B cell (primary cell): ENCODE measurements around the gene NLRP5. TPM values are rescaled to one million over a fixed set of nuclear protein-coding genes. Genes with fewer than 3 reads are reported as not detected.

ENCODE experiments used
- ATAC-seq: fragments of 200-7000 bp; cut with Tn5 transposase; one replicate; pipeline ENCODE4 v1.10.0; 2021; ENCODE audit warnings: low read depth, mild to moderate bottlenecking, moderate number of reproducible peaks, moderate library complexity
- CTCF ChIA-PET: fragments of 350-600 bp; sonication (Branson Sonifier 250); formaldehyde crosslinking; loops from one replicate; lab custom pipeline; 2021; ENCODE audit warnings: antibody characterized with exemption, inconsistent platforms; lab: Charles Lee
- POLR2A ChIA-PET: fragments of 350-600 bp; sonication (Branson Sonifier 250); formaldehyde crosslinking; loops from one replicate; lab custom pipeline; 2021; ENCODE audit warnings: antibody characterized with exemption; lab: Charles Lee
- DNase-seq: peaks from one replicate; pipeline ENCODE4 v3.0.0; 2013
- H2AFZ ChIP-seq: 2 replicates; pipeline ENCODE4 v1.6.1; 2012; ENCODE audit warnings: mild to moderate bottlenecking, low read depth, low read length; ENCODE audit not compliant: insufficient read depth, poor library complexity, severe bottlenecking
- H3K27ac ChIP-seq, 2 donors: 1 replicate in 1 of 2; 2 replicates in 1 of 2; pipeline ENCODE4 v1.5.1; 2012 to 2013; ENCODE audit warnings: low read length in 2 of 2, mild to moderate bottlenecking in 2 of 2, moderate library complexity in 1 of 2
- H3K27me3 ChIP-seq, 4 experiments: fragments of 200-600 bp in 1 of 4; sonication (generic) in 1 of 4; replicated peaks in 1 of 4; 1 replicate in 2 of 4; 2 replicates in 2 of 4; pipeline versions ENCODE4 v1.6.1 to v1.7.0; 2013 to 2016; ENCODE audit warnings: low read length in 3 of 4, mild to moderate bottlenecking in 2 of 4, mixed read lengths in 1 of 4, moderate library complexity in 1 of 4; ENCODE audit not compliant: insufficient read depth in 4 of 4, control insufficient read depth in 3 of 4; ENCODE audit errors: control extremely low read depth in 1 of 4
- H3K36me3 ChIP-seq, 2 experiments: replicated peaks in 1 of 2; 1 replicate in 1 of 2; 2 replicates in 1 of 2; pipeline versions ENCODE4 v1.6.1 to v1.7.1; 2013; ENCODE audit warnings: low read length in 1 of 2; ENCODE audit not compliant: insufficient read depth in 2 of 2, control insufficient read depth in 1 of 2; ENCODE audit errors: control extremely low read depth in 1 of 2, extremely low read depth in 1 of 2
- H3K4me1 ChIP-seq, 2 donors: fragments of 200-600 bp in 1 of 2; sonication (generic) in 1 of 2; 1 replicate in 1 of 2; 2 replicates in 1 of 2; pipeline versions ENCODE4 v1.5.1 to v1.6.1; 2013 to 2017; ENCODE audit warnings: low read length in 2 of 2; ENCODE audit not compliant: control insufficient read depth in 2 of 2, insufficient read depth in 2 of 2
- H3K4me2 ChIP-seq: replicated peaks from 2 replicates; pipeline ENCODE3; 2012; ENCODE audit warnings: mild to moderate bottlenecking, low read depth, low read length; ENCODE audit not compliant: poor library complexity, severe bottlenecking
- H3K4me3 ChIP-seq, 5 experiments: fragments of 200-600 bp in 1 of 5; sonication (generic) in 1 of 5; 1 replicate in 3 of 5; 2 replicates in 2 of 5; pipeline versions ENCODE4 v1.5.1 to v1.7.0; 2011 to 2016; ENCODE audit warnings: low read length in 4 of 5, mild to moderate bottlenecking in 4 of 5, low read depth in 2 of 5, control low read depth in 1 of 5, moderate library complexity in 1 of 5; ENCODE audit not compliant: insufficient read depth in 1 of 5; ENCODE audit errors: control extremely low read depth in 1 of 5, extremely low read depth in 1 of 5
- H3K79me2 ChIP-seq: fragments of 200-600 bp; sonication (generic); one replicate; pipeline ENCODE4 v1.6.0; 2016; ENCODE audit warnings: low read length; ENCODE audit not compliant: control insufficient read depth, insufficient read depth
- H3K9ac ChIP-seq: fragments of 200-600 bp; sonication (generic); 2 replicates; pipeline ENCODE4 v1.6.1; 2017; ENCODE audit warnings: mild to moderate bottlenecking, low read length, moderate library complexity
- H3K9me3 ChIP-seq, 3 donors: one replicate each; pipeline versions ENCODE4 v1.6.1 to v1.7.1; 2013; ENCODE audit warnings: low read length in 2 of 3; ENCODE audit not compliant: control insufficient read depth in 2 of 3, insufficient read depth in 1 of 3; ENCODE audit errors: control extremely low read depth in 1 of 3
- H4K20me1 ChIP-seq: 2 replicates; pipeline ENCODE4 v1.6.0; 2012; ENCODE audit warnings: mild to moderate bottlenecking, low read length; ENCODE audit not compliant: insufficient read depth, control insufficient read depth, poor library complexity, severe bottlenecking
- H3K27ac Mint-ChIP-seq: one replicate; pipeline ENCODE4 v1.8.0; 2021; ENCODE audit warnings: mixed read lengths
- H3K27me3 Mint-ChIP-seq: one replicate; pipeline ENCODE4 v1.8.0; 2021; ENCODE audit warnings: mixed read lengths
- H3K4me1 Mint-ChIP-seq: one replicate; pipeline ENCODE4 v1.8.0; 2021; ENCODE audit warnings: mixed read lengths
- H3K4me3 Mint-ChIP-seq: one replicate; pipeline ENCODE4 v1.8.0; 2021; ENCODE audit warnings: mixed read lengths
- H3K9me3 Mint-ChIP-seq: one replicate; pipeline ENCODE4 v1.8.0; 2022; ENCODE audit warnings: mixed read lengths; ENCODE audit not compliant: insufficient read depth
- EZH2 ChIP-seq: IDR thresholded peaks from 2 replicates; pipeline ENCODE4 v1.6.1; 2012; ENCODE audit warnings: borderline replicate concordance, low read depth, mild to moderate bottlenecking, moderate library complexity, low read length; ENCODE audit not compliant: insufficient read depth, poor library complexity, severe bottlenecking
- WGBS: methylation state at CpG from one replicate; pipeline ENCODE4 v1.1.5; 2013; ENCODE audit warnings: missing lambda C conversion rate; ENCODE audit not compliant: insufficient coverage; 5-methylcytosine and 5-hydroxymethylcytosine counted together
- intact Hi-C: fragments of 100-400 bp; cut with micrococcal nuclease; formaldehyde crosslinking; loops from one replicate; pipeline ENCODE4 v1.10.0; 2022
- polyA plus RNA-seq: library from polyadenylated mRNA; depleted of rRNA; stranded (reverse); fragments of >200 nt; gene quantifications from 2 replicates; pipeline ENCODE4 v1.2.3, GENCODE V29; 2012
- total RNA-seq, 2 donors: library from RNA; stranded (reverse); fragments of 120-200 nt in 1 of 2; gene quantifications; 1 replicate in 1 of 2; 2 replicates in 1 of 2; pipeline versions ENCODE4 v1.2.3 to v1.2.4, GENCODE V29; 2013 to 2022
- TF ChIP-seq, protein P1 (sequence below): fragments of 200-600 bp; IDR thresholded peaks from one replicate; pipeline ENCODE4 v1.8.0; 2022; ENCODE audit warnings: antibody characterized with exemption, mild to moderate bottlenecking

The NLRP5 gene
- total and polyA plus RNA-seq, 2 donors (not counting 1 experiment from before 2014, with no cell fraction given), result not detected

DNA sequence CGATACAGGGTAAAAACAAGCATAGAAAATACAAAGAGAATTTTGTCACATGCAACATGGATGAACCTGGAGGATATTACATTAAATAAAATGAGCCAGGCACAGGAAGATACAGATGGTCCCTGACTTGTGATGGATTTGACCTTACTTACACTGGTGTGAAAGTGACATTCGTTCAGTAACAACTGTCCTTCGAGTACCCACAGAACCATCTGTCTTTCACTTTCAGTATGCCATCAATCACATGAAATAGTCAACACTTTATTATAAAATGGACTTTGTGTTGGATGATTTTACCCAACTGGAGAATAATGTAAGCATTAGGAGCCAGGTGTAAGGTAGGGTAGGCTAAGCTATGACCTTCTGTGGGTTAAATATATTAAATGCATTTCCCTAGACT lies 83.1 kb downstream of the NLRP5 start:
- CTCF ChIA-PET, result interaction anchor here (1.2 to 1.7 kb wide), 2 partner anchors 9 to 264 kb away, joined by 3 to 7 read pairs; no protein-coding TSS in a partner anchor
- TF ChIP-seq EZH2, result no peak
- TF ChIP-seq, protein P1, sequence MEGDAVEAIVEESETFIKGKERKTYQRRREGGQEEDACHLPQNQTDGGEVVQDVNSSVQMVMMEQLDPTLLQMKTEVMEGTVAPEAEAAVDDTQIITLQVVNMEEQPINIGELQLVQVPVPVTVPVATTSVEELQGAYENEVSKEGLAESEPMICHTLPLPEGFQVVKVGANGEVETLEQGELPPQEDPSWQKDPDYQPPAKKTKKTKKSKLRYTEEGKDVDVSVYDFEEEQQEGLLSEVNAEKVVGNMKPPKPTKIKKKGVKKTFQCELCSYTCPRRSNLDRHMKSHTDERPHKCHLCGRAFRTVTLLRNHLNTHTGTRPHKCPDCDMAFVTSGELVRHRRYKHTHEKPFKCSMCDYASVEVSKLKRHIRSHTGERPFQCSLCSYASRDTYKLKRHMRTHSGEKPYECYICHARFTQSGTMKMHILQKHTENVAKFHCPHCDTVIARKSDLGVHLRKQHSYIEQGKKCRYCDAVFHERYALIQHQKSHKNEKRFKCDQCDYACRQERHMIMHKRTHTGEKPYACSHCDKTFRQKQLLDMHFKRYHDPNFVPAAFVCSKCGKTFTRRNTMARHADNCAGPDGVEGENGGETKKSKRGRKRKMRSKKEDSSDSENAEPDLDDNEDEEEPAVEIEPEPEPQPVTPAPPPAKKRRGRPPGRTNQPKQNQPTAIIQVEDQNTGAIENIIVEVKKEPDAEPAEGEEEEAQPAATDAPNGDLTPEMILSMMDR, result no peak
- POLR2A ChIA-PET, result no interaction called here
- H4K20me1 ChIP-seq, result no peaks in the 10 kb centered on the region
- H3K79me2 ChIP-seq, result no peaks in the 10 kb centered on the region
- no peak overlapping the region for H3K4me2 ChIP-seq
- Mint-ChIP-seq H3K9me3 (no peaks in the 10 kb centered on the region), H3K27me3 (peaks cover 10% of the 10 kb centered on the region), H3K27ac (no peak overlapping the region), H3K4me3 (no peak overlapping the region), H3K4me1 (peaks cover 11% of the 10 kb centered on the region)
- DNase-seq (no peak), ATAC-seq (no peak)
- peaks cover 0 to 7% (median 3%) of the 10 kb centered on the region in 4 experiments for H3K27me3 ChIP-seq
- no peak overlapping the region for H3K9ac ChIP-seq
- H3K9me3 ChIP-seq, result peaks cover 0 to 8% (median 0%) of the 10 kb centered on the region in 3 donors
- intact Hi-C loops, result no loop called here
- H2AFZ ChIP-seq, result no peak overlapping the region
- H3K4me3 ChIP-seq, result no peak overlapping the region
- no peak overlapping the region for H3K27ac ChIP-seq
- H3K36me3 ChIP-seq, result no peaks in the 10 kb centered on the region
- WGBS, result no CpG with 5 or more reads among the region's 3 CpGs
- peaks cover 9 to 10% of the 10 kb centered on the region in 2 donors for H3K4me1 ChIP-seq

DNA sequence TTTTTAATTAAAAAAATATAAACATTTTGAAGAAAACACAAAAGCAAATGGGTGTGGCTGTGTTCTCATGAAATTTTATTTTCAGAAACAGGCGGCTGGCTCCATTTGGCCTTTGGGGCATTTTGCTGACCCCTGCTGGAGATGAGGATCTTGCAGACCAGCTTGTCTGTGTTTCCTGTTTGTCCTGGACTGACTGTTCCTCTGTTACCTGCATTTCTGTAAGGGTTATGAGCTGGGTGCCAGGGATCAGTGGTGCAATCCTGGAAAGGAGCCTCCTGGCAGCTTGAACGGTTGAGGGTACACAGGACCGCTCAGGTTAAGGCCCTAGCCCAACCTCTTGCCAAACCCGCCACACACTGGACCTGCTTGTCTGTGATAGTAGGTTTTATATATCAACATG lies 84.6 kb downstream of the NLRP5 start:
- Histone ChIP-seq H3K36me3 (no peaks in the 10 kb centered on the region), H3K4me1 (peaks cover 7 to 8% of the 10 kb centered on the region in 2 donors), H3K4me2 (no peak overlapping the region), H4K20me1 (no peaks in the 10 kb centered on the region), H3K27ac (no peak overlapping the region), H3K9me3 (peaks cover 0 to 3% (median 0%) of the 10 kb centered on the region in 3 donors), H3K4me3 (no peak overlapping the region), H2AFZ (no peak overlapping the region), H3K9ac (no peak overlapping the region), H3K79me2 (no peaks in the 10 kb centered on the region), H3K27me3 (peaks cover 0 to 4% (median under 1%) of the 10 kb centered on the region in 4 experiments)
- H3K4me3 Mint-ChIP-seq, result no peak overlapping the region
- TF ChIP-seq EZH2, result no peak
- TF ChIP-seq, protein P1, result no peak
- intact Hi-C loops, result no loop called here
- ATAC-seq (no peak), DNase-seq (no peak)
- peaks cover 2% of the 10 kb centered on the region for H3K27me3 Mint-ChIP-seq
- H3K27ac Mint-ChIP-seq, result no peak overlapping the region
- H3K9me3 Mint-ChIP-seq, result no peaks in the 10 kb centered on the region
- CTCF ChIA-PET, result interaction anchor here (0.9 to 1.0 kb wide), 2 partner anchors 101 to 262 kb away, joined by 3 to 6 read pairs; no protein-coding TSS in a partner anchor
- 80% methylated on average over 2 of the region's 4 CpGs for WGBS
- POLR2A ChIA-PET, result no interaction called here
- H3K4me1 Mint-ChIP-seq, result peaks cover 9% of the 10 kb centered on the region
